Smooth muscle cell (in vitro differentiated cells): ENCODE data around the gene CR1. TPM values are rescaled to one million over a fixed set of nuclear protein-coding genes. Genes with fewer than 3 reads are reported as not detected.

Source experiments
- DNase-seq: peaks from one replicate; lab custom pipeline; 2025; ENCODE audit not compliant: unreplicated experiment; lab: John Stamatoyannopoulos, UW
- H2AFZ ChIP-seq: fragments of 200-600 bp; sonication (generic); 2 replicates; pipeline ENCODE4 v1.6.0; 2016; ENCODE audit warnings: antibody characterized with exemption, low read depth, mild to moderate bottlenecking
- H3F3A ChIP-seq: fragments of 200-600 bp; sonication (generic); 2 replicates; pipeline ENCODE4 v1.6.0; 2017; ENCODE audit warnings: antibody characterized with exemption, low read depth
- H3K27ac ChIP-seq: fragments of 200-600 bp; sonication (generic); 2 replicates; pipeline ENCODE4 v1.5.1; 2016; ENCODE audit warnings: low read depth, mild to moderate bottlenecking
- H3K27me3 ChIP-seq: fragments of 200-600 bp; sonication (generic); 2 replicates; pipeline ENCODE4 v1.6.1; 2016; ENCODE audit warnings: low read depth, mild to moderate bottlenecking
- H3K36me3 ChIP-seq: fragments of 200-600 bp; sonication (generic); 2 replicates; pipeline ENCODE4 v1.5.1; 2016; ENCODE audit warnings: low read depth
- H3K4me1 ChIP-seq: fragments of 200-600 bp; sonication (generic); 2 replicates; pipeline ENCODE4 v1.5.1; 2016; ENCODE audit warnings: low read depth
- H3K4me2 ChIP-seq: fragments of 200-600 bp; sonication (generic); 2 replicates; pipeline ENCODE4 v1.6.0; 2016; ENCODE audit warnings: mild to moderate bottlenecking
- H3K4me3 ChIP-seq: fragments of 200-600 bp; sonication (generic); 2 replicates; pipeline ENCODE4 v1.5.1; 2016; ENCODE audit warnings: mild to moderate bottlenecking
- H3K79me2 ChIP-seq: fragments of 200-600 bp; sonication (generic); 2 replicates; pipeline ENCODE4 v1.6.0; 2016; ENCODE audit warnings: low read depth, mild to moderate bottlenecking
- H3K9ac ChIP-seq: fragments of 200-600 bp; sonication (generic); 2 replicates; pipeline ENCODE4 v1.6.0; 2016; ENCODE audit warnings: low read depth
- H3K9me3 ChIP-seq: fragments of 200-600 bp; sonication (generic); replicated peaks from 2 replicates; pipeline ENCODE4 v1.5.1; 2016; ENCODE audit warnings: low read depth
- H4K20me1 ChIP-seq: fragments of 200-600 bp; sonication (generic); 2 replicates; pipeline ENCODE4 v1.6.0; 2016; ENCODE audit warnings: low read depth
- WGBS: methylation state at CpG from one replicate; pipeline ENCODE4 v1.1.7; 2016; ENCODE audit warnings: low lambda C conversion rate; 5-methylcytosine and 5-hydroxymethylcytosine counted together
- polyA plus RNA-seq: library from polyadenylated mRNA; unstranded; fragments of >200 nt; fragmentation: Nextera tagmentation; extraction: Ambion mirVana; gene quantifications from 2 replicates; pipeline ENCODE4 v1.2.1, GENCODE V29; 2016
- total RNA-seq: library from RNA; depleted of rRNA; stranded (reverse); fragments of >200 nt; gene quantifications from 2 replicates; pipeline ENCODE4 v1.2.3, GENCODE V29; 2014
- TF ChIP-seq, protein P1 (sequence below): fragments of 200-600 bp; sonication (generic); IDR thresholded peaks from 2 replicates; pipeline ENCODE4 v1.5.1; 2017; ENCODE audit warnings: borderline replicate concordance, mild to moderate bottlenecking, antibody characterized with exemption; ENCODE audit not compliant: insufficient read depth, poor library complexity, severe bottlenecking

Gene CR1
- total RNA-seq, result 0.04 TPM in 1 of 2 replicates, not detected in the other
- 0.25 TPM in 1 of 2 replicates, not detected in the other for polyA plus RNA-seq

GRCh38 chr1:207495801-207496792 lies at the start of gene CR1:
Gene CR1, plus strand, starts transcription at chr1:207496157. Its CDS starts 111 bp downstream, at chr1:207496268.
- H3F3A ChIP-seq, result no peaks in the 10 kb centered on the region
- H3K9me3 ChIP-seq, result no peaks in the 10 kb centered on the region
- H3K27ac ChIP-seq, result no peak within 1 kb of the TSS
- H3K4me3 ChIP-seq, result peak within 1 kb of the TSS; percentile 60
- no peaks in the 10 kb centered on the region for H3K4me1 ChIP-seq
- 3% methylated on average over 68 of the region's 68 CpGs for WGBS
- no peak for DNase-seq
- no peaks in the 10 kb centered on the region for H3K79me2 ChIP-seq
- TF ChIP-seq, protein P1, sequence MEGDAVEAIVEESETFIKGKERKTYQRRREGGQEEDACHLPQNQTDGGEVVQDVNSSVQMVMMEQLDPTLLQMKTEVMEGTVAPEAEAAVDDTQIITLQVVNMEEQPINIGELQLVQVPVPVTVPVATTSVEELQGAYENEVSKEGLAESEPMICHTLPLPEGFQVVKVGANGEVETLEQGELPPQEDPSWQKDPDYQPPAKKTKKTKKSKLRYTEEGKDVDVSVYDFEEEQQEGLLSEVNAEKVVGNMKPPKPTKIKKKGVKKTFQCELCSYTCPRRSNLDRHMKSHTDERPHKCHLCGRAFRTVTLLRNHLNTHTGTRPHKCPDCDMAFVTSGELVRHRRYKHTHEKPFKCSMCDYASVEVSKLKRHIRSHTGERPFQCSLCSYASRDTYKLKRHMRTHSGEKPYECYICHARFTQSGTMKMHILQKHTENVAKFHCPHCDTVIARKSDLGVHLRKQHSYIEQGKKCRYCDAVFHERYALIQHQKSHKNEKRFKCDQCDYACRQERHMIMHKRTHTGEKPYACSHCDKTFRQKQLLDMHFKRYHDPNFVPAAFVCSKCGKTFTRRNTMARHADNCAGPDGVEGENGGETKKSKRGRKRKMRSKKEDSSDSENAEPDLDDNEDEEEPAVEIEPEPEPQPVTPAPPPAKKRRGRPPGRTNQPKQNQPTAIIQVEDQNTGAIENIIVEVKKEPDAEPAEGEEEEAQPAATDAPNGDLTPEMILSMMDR, result no peak
- no peaks in the 10 kb centered on the region for H4K20me1 ChIP-seq
- H3K27me3 ChIP-seq, result peaks cover 76% of the 10 kb centered on the region
- peak within 1 kb of the TSS; percentile 93 for H2AFZ ChIP-seq
- H3K4me2 ChIP-seq, result peak within 1 kb of the TSS; percentile 92
- H3K9ac ChIP-seq, result no peak within 1 kb of the TSS
- H3K36me3 ChIP-seq, result no peaks in the 10 kb centered on the region

GRCh38 chr1:207453710-207454045 lies 42.3 kb upstream of the CR1 start:
- Histone ChIP-seq H2AFZ (no peak overlapping the region), H3K79me2 (no peaks in the 10 kb centered on the region), H3K4me2 (peak overlapping the region; percentile 87), H3K27me3 (peaks cover 98% of the 10 kb centered on the region), H3K9ac (no peak overlapping the region), H3K9me3 (no peaks in the 10 kb centered on the region), H3K4me3 (peak overlapping the region; percentile 47), H3K27ac (no peak overlapping the region), H3F3A (no peaks in the 10 kb centered on the region), H4K20me1 (no peaks in the 10 kb centered on the region), H3K36me3 (no peaks in the 10 kb centered on the region), H3K4me1 (no peaks in the 10 kb centered on the region)
- TF ChIP-seq, protein P1, result no peak
- DNase-seq, result no peak
- whole genome bisulfite sequencing, result 46% methylated on average over 1 of the region's 1 CpG

GRCh38 chr1:207454046-207454964 lies 41.7 kb upstream of the CR1 start, which contains the start of gene CR2:
Gene CR2, plus strand, starts transcription at chr1:207454328. Its CDS starts 91 bp downstream, at chr1:207454419.
- Histone ChIP-seq H4K20me1 (no peaks in the 10 kb centered on the region), H3K27ac (no peak within 1 kb of the TSS), H3K4me2 (peak within 1 kb of the TSS; percentile 87), H3K9ac (no peak within 1 kb of the TSS), H3K4me1 (no peaks in the 10 kb centered on the region), H3K36me3 (no peaks in the 10 kb centered on the region), H3K27me3 (peaks cover 100% of the 10 kb centered on the region), H3K79me2 (no peaks in the 10 kb centered on the region), H2AFZ (no peak within 1 kb of the TSS), H3F3A (no peaks in the 10 kb centered on the region), H3K4me3 (peak within 1 kb of the TSS; percentile 47), H3K9me3 (no peaks in the 10 kb centered on the region)
- WGBS, result 2% methylated on average over 71 of the region's 75 CpGs
- DNase-seq, result no peak
- TF ChIP-seq, protein P1, result peak; percentile 8
